Testis (tissue), 2 donors: ENCODE data around the gene PJA1.

Source experiments
- CTCF ChIP-seq, 3 experiments: fragments of 450-650 bp in 2 of 3; fragments of 200-600 bp in 1 of 3; sonication (generic) in 1 of 3; IDR thresholded peaks; one replicate each; pipeline ENCODE4 v1.5.1; 2016 to 2019; ENCODE audit warnings: antibody characterized with exemption in 3 of 3, mild to moderate bottlenecking in 2 of 3, moderate library complexity in 1 of 3
- POLR2A ChIP-seq: fragments of 450-650 bp; IDR thresholded peaks from one replicate; pipeline ENCODE4 v1.6.1; 2017; ENCODE audit warnings: antibody characterized with exemption, mild to moderate bottlenecking, moderate library complexity

- TF ChIP-seq POLR2A: no peak
- TF ChIP-seq CTCF (IDR thresholded peaks at IDR 0.05): no peak
These were observed 27.2 kb downstream of the PJA1 start for GRCh38 chrX:69138118-69138390.
